ENCODE data around the gene CARD9. TPM values are rescaled to one million over a fixed set of nuclear protein-coding genes. Genes with fewer than 3 reads are reported as not detected.
A peak's percentile ranks its signal among the peaks of the same experiment; 100 is the strongest.

Gene CARD9
- total and polyA plus RNA-seq, 10 donors: 5.7 to 25.5 (median 18.2) TPM

GRCh38 chr9:136345281-136346156, 27.9 kb downstream of the CARD9 start:
- Histone ChIP-seq H3K4me3 (peak overlapping the region in 5 of 8 donors; percentile 19 to 54 (median 25)), H3K27me3 (replicated peaks in 1 of 7) (no peaks in the 10 kb centered on the region), H3K4me1 (peaks cover 18 to 69% (median 54%) of the 10 kb centered on the region in 6 donors), H3K9me3 (no peaks in the 10 kb centered on the region), H3K36me3 (peaks cover 0 to 9% (median 0%) of the 10 kb centered on the region in 6 donors), H3K27ac (peak overlapping the region; percentile 19 to 83 (median 76))
- intact Hi-C loops (cut with DNase I; ENCODE audit: low total_unique reads): no loop called here
- TF ChIP-seq POLR2AphosphoS5 (IDR thresholded peaks at IDR 0.05) (peak; percentile 35 to 84 (median 79)), POLR2A (IDR thresholded peaks at IDR 0.05) (peak in 1 of 3 donors; percentile 22)
- TF ChIP-seq, protein P1, sequence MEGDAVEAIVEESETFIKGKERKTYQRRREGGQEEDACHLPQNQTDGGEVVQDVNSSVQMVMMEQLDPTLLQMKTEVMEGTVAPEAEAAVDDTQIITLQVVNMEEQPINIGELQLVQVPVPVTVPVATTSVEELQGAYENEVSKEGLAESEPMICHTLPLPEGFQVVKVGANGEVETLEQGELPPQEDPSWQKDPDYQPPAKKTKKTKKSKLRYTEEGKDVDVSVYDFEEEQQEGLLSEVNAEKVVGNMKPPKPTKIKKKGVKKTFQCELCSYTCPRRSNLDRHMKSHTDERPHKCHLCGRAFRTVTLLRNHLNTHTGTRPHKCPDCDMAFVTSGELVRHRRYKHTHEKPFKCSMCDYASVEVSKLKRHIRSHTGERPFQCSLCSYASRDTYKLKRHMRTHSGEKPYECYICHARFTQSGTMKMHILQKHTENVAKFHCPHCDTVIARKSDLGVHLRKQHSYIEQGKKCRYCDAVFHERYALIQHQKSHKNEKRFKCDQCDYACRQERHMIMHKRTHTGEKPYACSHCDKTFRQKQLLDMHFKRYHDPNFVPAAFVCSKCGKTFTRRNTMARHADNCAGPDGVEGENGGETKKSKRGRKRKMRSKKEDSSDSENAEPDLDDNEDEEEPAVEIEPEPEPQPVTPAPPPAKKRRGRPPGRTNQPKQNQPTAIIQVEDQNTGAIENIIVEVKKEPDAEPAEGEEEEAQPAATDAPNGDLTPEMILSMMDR (IDR thresholded peaks at IDR 0.05 in 8 of 11, conservative IDR thresholded peaks at IDR 0.05 in 3 of 11): peak in 9 of 11 experiments; percentile 9 to 63 (median 46)
- 37 to 71% (median 53%) methylated on average over 19 to 43 of the region's 43 CpGs for WGBS, 5 donors
- DNase-seq: peak; percentile 85

DNA sequence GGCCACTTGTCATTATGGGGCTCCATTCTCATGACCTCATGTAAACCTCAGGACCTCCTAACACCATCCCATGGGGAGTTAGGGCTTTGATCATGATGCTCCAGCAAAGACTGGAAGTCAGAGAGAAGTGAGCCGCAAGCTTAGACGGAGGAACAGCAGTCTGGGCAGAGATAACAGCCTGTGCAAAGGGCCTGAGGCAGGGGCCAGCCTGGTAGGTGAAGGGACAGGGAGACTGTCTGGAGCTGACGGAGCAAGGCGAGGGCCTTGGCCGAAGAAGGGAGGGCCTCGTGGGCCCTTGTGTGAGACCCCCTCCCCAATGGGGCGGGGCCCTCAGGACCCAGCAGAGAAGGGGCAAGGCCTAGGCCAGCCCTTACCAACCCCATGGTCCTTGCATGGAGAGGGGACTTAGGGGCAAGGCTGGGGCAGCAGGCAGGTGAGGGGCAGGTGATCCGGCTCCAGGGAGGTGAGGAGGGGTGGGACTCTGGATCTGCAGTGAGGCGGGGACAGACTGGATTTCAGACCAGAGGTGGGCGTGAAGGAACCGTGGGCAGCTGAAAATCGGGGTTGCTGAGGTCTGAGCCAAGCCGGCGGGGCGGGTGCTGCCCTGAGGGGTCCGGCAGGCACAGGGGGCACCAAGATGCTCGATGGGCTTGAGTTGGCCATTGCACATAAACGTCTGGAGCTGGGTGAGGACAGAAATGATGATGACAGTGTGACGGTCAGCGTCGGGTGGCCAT, 28.8 kb downstream of the CARD9 start:
- Histone ChIP-seq H3K4me1 (peaks cover 18 to 69% (median 54%) of the 10 kb centered on the region in 6 donors), H3K36me3 (peaks cover 0 to 4% (median 0%) of the 10 kb centered on the region in 6 donors), H3K27ac (peak overlapping the region in 7 of 8 donors; percentile 43 to 83 (median 79)), H3K4me3 (peak overlapping the region in 2 of 8 donors; percentile 37 to 54), H3K9me3 (no peaks in the 10 kb centered on the region), H3K27me3 (replicated peaks in 1 of 7) (no peaks in the 10 kb centered on the region)
- TF ChIP-seq POLR2A (IDR thresholded peaks at IDR 0.05) (no peak), POLR2AphosphoS5 (IDR thresholded peaks at IDR 0.05) (no peak)
- TF ChIP-seq, protein P1 (IDR thresholded peaks at IDR 0.05 in 8 of 11, conservative IDR thresholded peaks at IDR 0.05 in 3 of 11): no peak
- DNase-seq: no peak
- intact Hi-C loops (cut with DNase I; ENCODE audit: low total_unique reads): no loop called here
- 66 to 76% (median 69%) methylated on average over 17 to 21 of the region's 21 CpGs for WGBS, 5 donors

DNA sequence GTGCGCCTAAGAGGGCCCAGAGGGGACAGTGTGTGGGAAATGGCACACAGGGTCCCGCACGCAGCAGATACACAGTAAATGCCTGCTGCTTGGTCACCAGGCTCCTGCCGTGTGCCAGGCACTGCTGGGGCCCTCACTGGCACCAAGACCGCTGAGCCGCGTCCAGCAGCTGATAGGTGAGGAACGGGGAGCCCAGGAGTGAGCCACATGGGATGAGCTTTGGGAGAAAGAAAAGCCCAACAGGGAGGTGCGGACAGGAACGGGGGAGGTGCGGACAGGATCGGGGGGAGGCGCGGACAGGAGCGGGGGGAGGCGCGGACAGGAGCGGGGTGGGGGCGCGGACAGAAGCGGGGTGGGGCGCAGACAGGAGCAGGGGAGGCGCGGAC, 29.6 kb downstream of the CARD9 start:
- 92 to 97% (median 94%) methylated on average over 21 to 24 of the region's 24 CpGs for WGBS, 5 donors
- H3K4me3 ChIP-seq: no peak overlapping the region
- no peaks in the 10 kb centered on the region for H3K9me3 ChIP-seq
- H3K4me1 ChIP-seq: peaks cover 18 to 76% (median 57%) of the 10 kb centered on the region in 6 donors
- DNase-seq: no peak
- peak overlapping the region in 5 of 8 donors; percentile 74 to 84 (median 83) for H3K27ac ChIP-seq
- intact Hi-C loops (cut with DNase I; ENCODE audit: low total_unique reads): no loop called here
- H3K36me3 ChIP-seq: peaks cover 0 to under 1% (median 0%) of the 10 kb centered on the region in 6 donors
- H3K27me3 ChIP-seq (replicated peaks in 1 of 7): no peaks in the 10 kb centered on the region
- TF ChIP-seq, protein P1 (IDR thresholded peaks at IDR 0.05 in 8 of 11, conservative IDR thresholded peaks at IDR 0.05 in 3 of 11): no peak
- no peak for TF ChIP-seq POLR2A (IDR thresholded peaks at IDR 0.05)
- TF ChIP-seq POLR2AphosphoS5 (IDR thresholded peaks at IDR 0.05): no peak
